ENCODE measurements around the gene TAF6. TPM values are rescaled to one million over a fixed set of nuclear protein-coding genes. Genes with fewer than 3 reads are reported as not detected.

TAF6 gene
- total and polyA plus RNA-seq, 12 donors: 23.5 to 43.3 (median 31.0) TPM

DNA sequence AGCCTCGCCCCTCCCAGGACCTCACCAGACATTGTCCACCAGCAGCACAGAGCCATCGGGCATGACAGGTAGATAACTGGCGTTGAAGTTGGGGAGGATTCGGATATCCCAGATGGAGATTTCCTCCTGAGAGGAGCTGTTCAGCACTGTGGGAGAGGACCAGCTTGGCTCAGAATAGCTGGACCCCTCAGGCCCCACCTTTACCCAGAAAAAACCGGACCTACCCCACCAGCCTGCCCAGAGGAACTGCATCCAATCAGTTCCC lies 37.8 kb upstream of the TAF6 start:
- intact Hi-C loops (cut with DNase I): loop anchor here in 1 of 10 donors (10.0 kb wide), 1 partner anchor 58 kb away; the partner anchor contains the start of gene PVRIG
- H3K36me3 ChIP-seq: peaks cover 0 to 51% (median 32%) of the 10 kb centered on the region in 9 donors
- TF ChIP-seq, protein P1, sequence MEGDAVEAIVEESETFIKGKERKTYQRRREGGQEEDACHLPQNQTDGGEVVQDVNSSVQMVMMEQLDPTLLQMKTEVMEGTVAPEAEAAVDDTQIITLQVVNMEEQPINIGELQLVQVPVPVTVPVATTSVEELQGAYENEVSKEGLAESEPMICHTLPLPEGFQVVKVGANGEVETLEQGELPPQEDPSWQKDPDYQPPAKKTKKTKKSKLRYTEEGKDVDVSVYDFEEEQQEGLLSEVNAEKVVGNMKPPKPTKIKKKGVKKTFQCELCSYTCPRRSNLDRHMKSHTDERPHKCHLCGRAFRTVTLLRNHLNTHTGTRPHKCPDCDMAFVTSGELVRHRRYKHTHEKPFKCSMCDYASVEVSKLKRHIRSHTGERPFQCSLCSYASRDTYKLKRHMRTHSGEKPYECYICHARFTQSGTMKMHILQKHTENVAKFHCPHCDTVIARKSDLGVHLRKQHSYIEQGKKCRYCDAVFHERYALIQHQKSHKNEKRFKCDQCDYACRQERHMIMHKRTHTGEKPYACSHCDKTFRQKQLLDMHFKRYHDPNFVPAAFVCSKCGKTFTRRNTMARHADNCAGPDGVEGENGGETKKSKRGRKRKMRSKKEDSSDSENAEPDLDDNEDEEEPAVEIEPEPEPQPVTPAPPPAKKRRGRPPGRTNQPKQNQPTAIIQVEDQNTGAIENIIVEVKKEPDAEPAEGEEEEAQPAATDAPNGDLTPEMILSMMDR (IDR thresholded peaks at IDR 0.05): no peak
- ATAC-seq (no peak), DNase-seq (no peak)
- H3K4me1 ChIP-seq: peaks cover 7 to 63% (median 20%) of the 10 kb centered on the region in 9 donors
- H3K27me3 ChIP-seq: no peaks in the 10 kb centered on the region
- WGBS, 2 donors: 71 to 77% methylated on average over 5 of the region's 5 CpGs
- H3K4me3 ChIP-seq: peak overlapping the region in 4 of 10 donors; percentile 88 to 99 (median 96)
- no peaks in the 10 kb centered on the region for H3K9me3 ChIP-seq
- H3K27ac ChIP-seq: peak overlapping the region in 6 of 10 donors; percentile 87 to 97 (median 90)

DNA sequence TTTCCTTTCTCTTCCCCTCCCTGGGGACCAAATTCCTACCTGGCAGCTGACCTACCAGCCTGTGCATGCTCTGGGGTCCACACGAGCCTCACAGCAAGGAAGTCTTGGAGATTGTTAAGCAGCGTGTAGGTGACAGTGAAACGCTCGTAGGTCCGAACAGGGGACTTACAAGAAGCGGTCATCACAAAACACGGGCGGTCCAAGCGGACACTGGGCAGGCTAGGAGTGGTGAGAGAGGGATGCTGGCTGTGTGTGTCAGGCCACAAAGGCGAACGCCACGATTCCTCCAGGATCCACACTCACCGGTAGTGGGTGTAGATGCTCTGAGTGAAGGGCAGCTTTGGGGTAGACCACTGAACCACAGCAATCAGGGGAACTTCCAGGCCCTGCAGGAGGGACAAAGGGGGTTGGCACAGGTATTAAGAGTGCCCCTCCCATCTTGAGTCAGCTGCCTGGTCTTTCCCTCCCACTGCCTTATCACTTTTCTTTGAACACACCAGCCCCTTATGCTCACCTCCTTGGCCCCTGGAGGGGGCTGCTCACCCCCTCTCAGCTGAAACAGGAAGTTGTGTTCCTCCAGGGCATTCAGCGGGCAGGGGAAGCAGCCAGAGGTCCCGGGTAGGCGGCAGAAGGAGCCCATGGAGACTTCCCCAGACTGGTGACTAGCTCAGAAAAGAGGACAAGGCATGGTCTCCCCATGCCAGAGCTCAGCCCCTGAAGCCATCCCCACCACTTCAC lies 37.3 kb upstream of the TAF6 start:
- intact Hi-C loops (cut with DNase I): loop anchor here in 1 of 10 donors (10.0 kb wide), 1 partner anchor 58 kb away; the partner anchor contains the start of gene PVRIG
- TF ChIP-seq, protein P1 (IDR thresholded peaks at IDR 0.05): no peak
- Histone ChIP-seq H3K27ac (peak overlapping the region in 5 of 10 donors; percentile 87 to 97 (median 90)), H3K36me3 (peaks cover 0 to 56% (median 32%) of the 10 kb centered on the region in 9 donors), H3K4me3 (peak overlapping the region in 1 of 10 donors; percentile 99), H3K9me3 (no peaks in the 10 kb centered on the region), H3K27me3 (no peaks in the 10 kb centered on the region), H3K4me1 (peaks cover 7 to 68% (median 20%) of the 10 kb centered on the region in 9 donors)
- DNase-seq (no peak), ATAC-seq (no peak)
- WGBS, 2 donors: 78 to 85% methylated on average over 16 of the region's 16 CpGs

GRCh38 chr7:100155553-100156317 lies 36.6 kb upstream of the TAF6 start:
- no peaks in the 10 kb centered on the region for H3K27me3 ChIP-seq
- TF ChIP-seq, protein P1 (IDR thresholded peaks at IDR 0.05): no peak
- H3K27ac ChIP-seq: no peak overlapping the region
- intact Hi-C loops (cut with DNase I): loop anchor here in 1 of 10 donors (10.0 kb wide), 1 partner anchor 59 kb away; the partner anchor contains the start of gene PVRIG
- H3K4me1 ChIP-seq: peaks cover 7 to 73% (median 20%) of the 10 kb centered on the region in 9 donors
- 80 to 81% methylated on average over 20 of the region's 20 CpGs for WGBS, 2 donors
- H3K36me3 ChIP-seq: peaks cover 0 to 63% (median 32%) of the 10 kb centered on the region in 9 donors
- DNase-seq (no peak), ATAC-seq (no peak)
- no peak overlapping the region for H3K4me3 ChIP-seq
- H3K9me3 ChIP-seq: no peaks in the 10 kb centered on the region

All from heart right ventricle (tissue), 16 donors.